Stimulated activated CD8-positive, alpha-beta memory T cell treated with anti-CD3 and anti-CD28 coated beads, Interleukin-12 subunit alpha, Interleukin-12 subunit beta, amount 100 ng/mL, for 24 hours (primary cell): ENCODE data around the gene UBXN11.
A peak's percentile ranks its signal among the peaks of the same experiment; 100 is the strongest.

Source experiments
- DNase-seq: peaks from one replicate; pipeline ENCODE4 v3.0.0-alpha.2; 2020; ENCODE audit errors: extremely low read depth

The UBXN11 gene

GRCh38 chr1:26285366-26286063 lies 20.9 kb downstream of the UBXN11 start:
- no peak for DNase-seq

DNA sequence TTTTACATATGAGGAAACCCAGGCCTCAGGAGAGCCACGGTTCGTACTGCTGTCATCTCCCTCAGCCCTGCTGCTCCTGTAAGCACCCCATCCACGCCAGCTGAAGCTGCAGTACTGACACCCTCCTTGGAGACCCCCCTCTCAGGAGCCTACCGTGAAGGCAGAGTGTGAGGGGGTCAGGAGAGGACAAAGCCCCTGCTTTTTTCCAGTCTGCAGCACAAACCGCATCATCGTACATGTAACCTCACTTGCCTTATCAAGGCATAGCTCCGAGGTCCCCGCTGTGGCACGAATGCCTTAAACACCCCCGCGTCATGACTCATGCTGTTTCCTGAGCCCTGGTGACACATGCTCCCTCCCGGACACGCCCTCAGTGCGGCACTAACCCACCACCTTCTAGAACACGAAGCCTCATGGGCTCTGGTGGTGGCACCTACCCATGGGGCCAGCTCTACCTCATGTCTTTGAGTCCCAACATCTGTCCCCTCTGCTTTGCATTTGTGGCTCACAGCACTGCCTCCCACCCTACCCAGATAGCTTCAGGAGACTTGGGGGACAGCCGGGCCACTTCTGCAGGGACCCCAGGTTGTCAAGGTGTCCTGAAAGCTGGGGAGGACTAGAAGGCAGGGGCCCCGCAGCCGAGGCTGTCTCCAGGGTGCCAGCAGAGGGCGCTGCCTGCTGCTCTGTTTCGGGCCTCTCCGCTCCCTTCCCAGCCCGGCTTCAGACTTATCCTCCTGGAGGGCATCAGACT lies 21.7 kb downstream of the UBXN11 start:
- DNase-seq = peak; percentile 90

- DNase-seq = no peak
These were observed 22.4 kb downstream of the UBXN11 start for GRCh38 chr1:26283871-26284596.

- DNase-seq = no peak
These were observed 23.1 kb downstream of the UBXN11 start for GRCh38 chr1:26283279-26283853.

DNA sequence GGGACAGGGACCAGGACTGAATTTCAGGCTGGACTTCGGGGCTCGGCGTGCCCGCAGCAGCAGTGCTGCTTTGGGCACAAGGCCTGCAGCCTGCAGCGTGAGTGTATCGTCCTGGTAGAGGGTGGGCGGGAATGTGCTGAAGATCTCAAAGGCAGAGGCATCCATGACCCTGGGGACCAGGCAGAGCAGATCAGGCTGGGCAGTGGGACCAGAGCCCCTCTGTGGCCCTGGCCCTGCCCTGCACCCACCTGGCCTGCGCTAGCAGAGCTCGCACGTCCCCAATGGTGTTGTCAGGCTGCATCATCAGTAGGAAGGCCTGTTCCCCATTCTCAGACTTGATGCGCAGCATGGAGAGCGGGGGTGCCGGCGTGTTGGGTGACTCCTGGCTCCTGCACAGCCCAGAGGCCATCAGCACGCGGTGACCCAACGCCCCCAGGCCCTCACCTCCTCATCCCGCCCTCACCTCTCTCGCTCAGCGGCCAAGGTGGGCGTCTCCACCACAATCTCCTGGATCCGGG lies 24.0 kb downstream of the UBXN11 start:
- DNase-seq = no peak

GRCh38 chr1:26281971-26282370 lies 24.5 kb downstream of the UBXN11 start:
- no peak for DNase-seq

DNA sequence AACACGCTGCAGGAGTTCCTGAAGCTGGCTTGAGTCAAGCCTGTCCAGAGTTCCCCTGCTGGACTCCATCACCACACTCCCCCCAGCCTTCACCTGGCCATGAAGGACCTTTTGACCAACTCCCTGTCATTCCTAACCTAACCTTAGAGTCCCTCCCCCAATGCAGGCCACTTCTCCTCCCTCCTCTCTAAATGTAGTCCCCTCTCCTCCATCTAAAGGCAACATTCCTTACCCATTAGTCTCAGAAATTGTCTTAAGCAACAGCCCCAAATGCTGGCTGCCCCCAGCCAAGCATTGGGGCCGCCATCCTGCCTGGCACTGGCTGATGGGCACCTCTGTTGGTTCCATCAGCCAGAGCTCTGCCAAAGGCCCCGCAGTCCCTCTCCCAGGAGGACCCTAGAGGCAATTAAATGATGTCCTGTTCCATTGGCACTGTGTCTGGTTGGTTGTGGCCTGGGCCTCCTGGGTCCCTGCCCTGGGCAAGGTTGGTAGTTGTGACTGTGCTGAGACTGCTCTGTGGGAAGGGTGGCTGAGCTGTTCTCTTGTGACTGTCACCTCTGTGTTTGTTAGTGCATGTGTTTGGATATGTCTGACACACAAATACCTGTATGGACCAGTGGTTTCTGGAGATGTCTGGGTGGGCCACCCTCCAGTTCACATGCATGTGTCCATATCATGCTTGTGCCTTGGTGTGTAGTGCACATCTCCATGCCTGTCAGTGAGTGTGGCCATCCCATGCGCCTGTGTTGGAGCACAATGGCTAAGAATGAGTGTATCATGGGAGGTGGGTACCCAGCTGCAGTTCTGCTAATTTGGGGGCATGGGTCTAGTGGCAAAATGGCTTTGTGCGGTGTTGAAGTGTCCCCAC lies 25.1 kb downstream of the UBXN11 start:
- DNase-seq = no peak

- DNase-seq = no peak
These were observed 25.9 kb downstream of the UBXN11 start for GRCh38 chr1:26280333-26281042.

- DNase-seq = no peak
These were observed 26.7 kb downstream of the UBXN11 start, which contains the start of gene SH3BGRL3 for GRCh38 chr1:26279456-26280332. Gene SH3BGRL3, plus strand, starts transcription at chr1:26280086. Its CDS starts 70 bp downstream, at chr1:26280156.

- DNase-seq = no peak
These were observed 27.5 kb downstream of the UBXN11 start for GRCh38 chr1:26278724-26279455.

GRCh38 chr1:26278303-26278702 lies 28.1 kb downstream of the UBXN11 start:
- no peak for DNase-seq

- DNase-seq = no peak
These were observed 28.7 kb downstream of the UBXN11 start for GRCh38 chr1:26277719-26278118.

GRCh38 chr1:26277261-26277661 lies 29.2 kb downstream of the UBXN11 start:
- no peak for DNase-seq

DNA sequence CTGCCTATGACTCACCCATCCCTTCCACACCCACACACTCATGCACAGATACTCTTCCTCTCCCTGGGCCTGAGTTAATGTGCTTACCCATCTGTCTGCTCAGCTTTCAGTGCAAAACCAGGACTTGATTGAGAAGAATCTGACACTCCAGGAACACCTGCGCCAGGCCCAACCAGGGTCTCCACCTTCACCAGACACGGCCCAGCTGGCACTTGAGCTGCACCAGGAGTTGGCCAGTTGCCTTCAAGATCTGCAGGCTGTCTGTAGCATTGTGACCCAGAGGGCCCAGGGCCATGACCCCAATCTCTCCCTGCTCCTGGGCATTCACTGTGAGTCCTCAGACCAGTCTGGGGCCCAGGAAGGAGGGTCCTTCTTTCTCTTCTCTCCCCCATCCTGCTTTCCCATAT lies 30.0 kb downstream of the UBXN11 start:
- DNase-seq = no peak

GRCh38 chr1:26275580-26276431 lies 30.6 kb downstream of the UBXN11 start:
- no peak for DNase-seq

- DNase-seq = no peak
These were observed 31.5 kb downstream of the UBXN11 start for GRCh38 chr1:26274801-26275425.

GRCh38 chr1:26269198-26269550 lies 37.3 kb downstream of the UBXN11 start:
- no peak for DNase-seq
